K562 (cell line): ENCODE results near the gene SPINK2. TPM values are rescaled to one million over a fixed set of nuclear protein-coding genes. Genes with fewer than 3 reads are reported as not detected.

Experiments
- ATAC-seq: fragments of 200-7000 bp; cut with Tn5 transposase; 3 replicates; pipeline ENCODE4 v1.9.1; 2020; ENCODE audit warnings: moderate library complexity
- BruUV-seq: library from RNA; stranded (reverse); fragments of 400-500 nt; replicated peaks from 2 replicates; lab custom pipeline; 2021; lab: Mats Ljungman, UMichigan
- CTCF ChIA-PET: fragments of 300-600 bp; formaldehyde crosslinking; extraction: SDS; loops from one replicate; lab custom pipeline; 2021; ENCODE audit warnings: low intra/inter-chr PET ratio; lab: Yijun Ruan, JAX
- POLR2A ChIA-PET: fragments of 300-600, 350-650 bp; sonication (Branson Sonifier 250); formaldehyde crosslinking; extraction: SDS; loops from one replicate; lab custom pipeline; 2021; ENCODE audit warnings: antibody characterized with exemption, inconsistent platforms; lab: Yijun Ruan, JAX
- DNase-seq, 4 experiments: peaks; one replicate each; pipeline versions ENCODE4 v3.0.0 to v3.0.0-alpha.2; 2011 to 2018; ENCODE audit warnings: low spot score in 3 of 4, mixed read lengths in 3 of 4; ENCODE audit errors: extremely low read depth in 1 of 4
- FAIRE-seq: peaks from 2 replicates; lab custom pipeline; 2011; peaks lifted over from hg19 to GRCh38; lab: Jason Lieb, UNC
- H2AFZ ChIP-seq: 2 replicates; pipeline ENCODE4 v1.6.0; 2011; ENCODE audit warnings: low read depth, low read length, control low read depth, inconsistent platforms
- H3K27ac ChIP-seq: fragments of 200-600 bp; 3 replicates; pipeline ENCODE4 v1.8.0; 2011; ENCODE audit warnings: low read depth, mild to moderate bottlenecking, control low read depth, inconsistent platforms, low read length, moderate library complexity, mixed read lengths; ENCODE audit errors: extremely low read depth
- H3K27me3 ChIP-seq, 2 experiments: fragments of 300-600 bp in 1 of 2; 2 replicates in 1 of 2; 3 replicates in 1 of 2; pipeline versions ENCODE4 v1.6.0 to v1.8.0; 2011; ENCODE audit warnings: inconsistent platforms in 2 of 2, low read length in 2 of 2, mild to moderate bottlenecking in 1 of 2, mixed read lengths in 1 of 2, moderate library complexity in 1 of 2; ENCODE audit not compliant: control insufficient read depth in 2 of 2, insufficient read depth in 2 of 2
- H3K36me3 ChIP-seq: fragments of 300-600 bp; 3 replicates; pipeline ENCODE4 v1.8.0; 2011; ENCODE audit warnings: mild to moderate bottlenecking, low read length, inconsistent platforms; ENCODE audit not compliant: control insufficient read depth, insufficient read depth
- H3K4me1 ChIP-seq, 2 experiments: fragments of 200-600 bp in 1 of 2; replicated peaks in 1 of 2; 2 replicates in 1 of 2; 3 replicates in 1 of 2; pipeline versions ENCODE4 v1.5.1 to v1.8.0; 2011; ENCODE audit warnings: inconsistent platforms in 2 of 2, low read length in 2 of 2, mild to moderate bottlenecking in 1 of 2, mixed read lengths in 1 of 2, moderate library complexity in 1 of 2; ENCODE audit not compliant: control insufficient read depth in 2 of 2, insufficient read depth in 2 of 2
- H3K4me2 ChIP-seq: 2 replicates; pipeline ENCODE4 v1.6.1; 2011; ENCODE audit warnings: low read length, control low read depth, inconsistent platforms, mixed read lengths; ENCODE audit not compliant: insufficient read depth
- H3K4me3 ChIP-seq: fragments of 200-600 bp; sonication (generic), shearing (Covaris generic); 2 replicates; pipeline ENCODE4 v1.5.1; 2016; ENCODE audit warnings: control low read depth, inconsistent platforms
- H3K79me2 ChIP-seq: fragments of 200-600 bp; 3 replicates; pipeline ENCODE4 v1.8.0; 2011; ENCODE audit warnings: low read length, inconsistent platforms; ENCODE audit not compliant: control insufficient read depth, insufficient read depth
- H3K9ac ChIP-seq, 2 experiments: 2 replicates each; pipeline versions ENCODE4 v1.6.0 to v1.6.1; 2011; ENCODE audit warnings: low read depth in 2 of 2, low read length in 2 of 2, control low read depth in 1 of 2, inconsistent platforms in 1 of 2, mild to moderate bottlenecking in 1 of 2, mixed read lengths in 1 of 2; ENCODE audit not compliant: insufficient read depth in 1 of 2
- H3K9me1 ChIP-seq: one replicate; pipeline ENCODE4 v1.6.0; 2011; ENCODE audit warnings: inconsistent platforms, mild to moderate bottlenecking, low read length, moderate library complexity; ENCODE audit not compliant: control insufficient read depth, insufficient read depth
- H3K9me3 ChIP-seq: replicated peaks from 2 replicates; pipeline ENCODE4 v1.5.1; 2011; ENCODE audit warnings: low read depth, low read length, inconsistent platforms; ENCODE audit not compliant: control insufficient read depth, insufficient read depth
- H4K20me1 ChIP-seq: replicated peaks from 2 replicates; pipeline ENCODE4 v1.6.1; 2011; ENCODE audit warnings: low read length, inconsistent platforms, mixed read lengths; ENCODE audit not compliant: control insufficient read depth, insufficient read depth
- POLR2AphosphoS2 ChIP-seq: IDR thresholded peaks from 2 replicates; pipeline ENCODE4 v1.6.1; 2012; ENCODE audit warnings: low read length, improper control_type of control experiment
- POLR3G ChIP-seq: IDR thresholded peaks from 2 replicates; pipeline ENCODE4 v1.6.1; 2011; ENCODE audit not compliant: insufficient read length, insufficient replicate concordance; ENCODE audit errors: extremely low read depth
- SNIP1 ChIP-seq: fragments of 450-650 bp; IDR thresholded peaks from 2 replicates; pipeline ENCODE4 v1.7.1; 2017; ENCODE audit warnings: low read depth, mild to moderate bottlenecking
- SP2 ChIP-seq: IDR thresholded peaks from 2 replicates; pipeline ENCODE4 v1.6.1; 2011; ENCODE audit warnings: mild to moderate bottlenecking, low read depth, low read length, moderate library complexity; ENCODE audit not compliant: poor library complexity, severe bottlenecking; ENCODE audit errors: extremely low read depth
- STAT5B ChIP-seq: fragments of 250-450 bp; sonication (Bioruptor Pico); IDR thresholded peaks from 2 replicates; pipeline ENCODE4 v1.8.0; 2021; ENCODE audit warnings: mild to moderate bottlenecking, inconsistent platforms
- WGBS: fragments of 100-300 bp; shearing (Covaris generic); methylation state at CpG from one replicate; pipeline ENCODE4 v1.1.6; 2016; ENCODE audit warnings: low coverage, mixed read lengths; ENCODE audit not compliant: insufficient coverage; ENCODE audit errors: missing lambda C conversion rate; 5-methylcytosine and 5-hydroxymethylcytosine counted together
- in situ Hi-C: fragments of 300-500 bp; cut with MboI; formaldehyde crosslinking; loops from 4 replicates; pipeline ENCODE4 v1.15.0; 2018; ENCODE audit warnings: inconsistent platforms, mixed read lengths
- intact Hi-C: fragments of 100-400 bp; cut with micrococcal nuclease; formaldehyde crosslinking; loops from 2 replicates; pipeline ENCODE4 v1.14.2; 2022
- polyA plus RNA-seq, 8 experiments: library from polyadenylated mRNA; depleted of rRNA in 4 of 8; stranded (reverse) in 5 of 8; unstranded in 3 of 8; fragments of >200 nt; fragmentation: Nextera tagmentation in 2 of 8; fragmentation: Illumina TruSeq in 1 of 8; extraction: Ambion mirVana in 2 of 8; extraction: Trizol in 1 of 8; gene quantifications; 2 replicates each; pipeline versions ENCODE4 v1.2.1 to v1.2.3, GENCODE V29; 2011 to 2014; ENCODE audit warnings: inconsistent platforms in 1 of 8, missing spikeins in 1 of 8
- total RNA-seq, 7 experiments: library from RNA; depleted of rRNA in 6 of 7; stranded (reverse); fragments of >200 nt in 6 of 7; fragmentation: Illumina TruSeq in 2 of 7; extraction: Trizol in 2 of 7; gene quantifications; 2 replicates each; pipeline versions ENCODE4 v1.2.1 to v1.2.3, GENCODE V29; 2011 to 2021; ENCODE audit warnings: low replicate concordance in 1 of 7
- TF ChIP-seq, protein P1 (sequence below), 2 experiments: IDR thresholded peaks; 2 replicates each; pipeline ENCODE4 v1.6.1; 2011; ENCODE audit warnings: borderline replicate concordance in 1 of 2, control low read depth in 1 of 2, low read depth in 1 of 2, low read length in 1 of 2, mild to moderate bottlenecking in 1 of 2, mixed read lengths in 1 of 2, moderate library complexity in 1 of 2; ENCODE audit not compliant: insufficient read depth in 1 of 2, insufficient read length in 1 of 2, poor library complexity in 1 of 2, severe bottlenecking in 1 of 2; ENCODE audit errors: extremely low read depth in 1 of 2

Gene SPINK2
- total and polyA plus RNA-seq, 9 of the 15 experiments (the other 6 are each of a cell fraction or from before 2014, with no cell fraction given): not detected

GRCh38 chr4:56857601-56858309, 36.3 kb upstream of the SPINK2 start:
- DNase-seq (no peak), ATAC-seq (no peak), FAIRE-seq (no peak)
- in situ Hi-C loops (no loop called here), intact Hi-C loops (no loop called here)
- no peak for TF ChIP-seq POLR2AphosphoS2
- Histone ChIP-seq H3K4me2 (no peak overlapping the region), H4K20me1 (no peaks in the 10 kb centered on the region), H3K27me3 (peaks cover 4 to 12% of the 10 kb centered on the region in 2 experiments; a peak in 4 of 5 replicates), H3K4me1 (no peaks in the 10 kb centered on the region), H2AFZ (no peak overlapping the region), H3K9me3 (no peaks in the 10 kb centered on the region), H3K4me3 (no peak overlapping the region), H3K79me2 (no peaks in the 10 kb centered on the region), H3K9ac (no peak overlapping the region), H3K27ac (no peak overlapping the region), H3K36me3 (no peaks in the 10 kb centered on the region), H3K9me1 (no peaks in the 10 kb centered on the region)
- ChIA-PET CTCF (no interaction called here), POLR2A (interaction anchor here (0.6 kb wide), 1 partner anchor 40 kb away, joined by 3 read pairs; no protein-coding TSS in a partner anchor)
- no TSS peak for BruUV-seq
- 0% methylated on average over 2 of the region's 2 CpGs for WGBS

GRCh38 chr4:56856656-56857055, 35.2 kb upstream of the SPINK2 start:
- WGBS: 14% methylated on average over 5 of the region's 5 CpGs
- Histone ChIP-seq H3K4me2 (no peak overlapping the region), H3K79me2 (no peaks in the 10 kb centered on the region), H3K9ac (no peak overlapping the region), H3K9me1 (no peaks in the 10 kb centered on the region), H3K9me3 (no peaks in the 10 kb centered on the region), H3K4me3 (no peak overlapping the region), H3K27ac (no peak overlapping the region), H4K20me1 (no peaks in the 10 kb centered on the region), H3K27me3 (peaks cover 4 to 12% of the 10 kb centered on the region in 2 experiments; a peak in 4 of 5 replicates), H3K36me3 (no peaks in the 10 kb centered on the region)
- FAIRE-seq (no peak), DNase-seq (no peak), ATAC-seq (no peak)
- ChIA-PET CTCF (interaction anchor here (0.7 kb wide), 1 partner anchor 76 kb away, joined by 3 read pairs; no protein-coding TSS in a partner anchor), POLR2A (interaction anchor here (0.6 to 0.8 kb wide), 2 partner anchors 13 to 1824 kb away, joined by 3 to 4 read pairs; no protein-coding TSS in a partner anchor)
- no TSS peak for BruUV-seq
- intact Hi-C loops: no loop called here
- in situ Hi-C loops: no loop called here
- TF ChIP-seq SP2 (no peak), POLR3G (no peak), SNIP1 (no peak), STAT5B (CRISPR knock-in tag) (no peak)
- TF ChIP-seq, protein P1, sequence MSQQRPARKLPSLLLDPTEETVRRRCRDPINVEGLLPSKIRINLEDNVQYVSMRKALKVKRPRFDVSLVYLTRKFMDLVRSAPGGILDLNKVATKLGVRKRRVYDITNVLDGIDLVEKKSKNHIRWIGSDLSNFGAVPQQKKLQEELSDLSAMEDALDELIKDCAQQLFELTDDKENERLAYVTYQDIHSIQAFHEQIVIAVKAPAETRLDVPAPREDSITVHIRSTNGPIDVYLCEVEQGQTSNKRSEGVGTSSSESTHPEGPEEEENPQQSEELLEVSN (IDR thresholded peaks at IDR 0.05; ENCODE audit: borderline replicate concordance in 1 of 2, extremely low read depth in 1 of 2, insufficient read depth in 1 of 2, insufficient read length in 1 of 2, low read depth in 1 of 2, low read length in 1 of 2, poor library complexity in 1 of 2, severe bottlenecking in 1 of 2): no peak
- TF ChIP-seq, all 486 proteins: peak for 0
- H2AFZ ChIP-seq: no peak overlapping the region
- H3K4me1 ChIP-seq: no peaks in the 10 kb centered on the region
